GM19328 (cell line): ENCODE results near the gene COQ2.
"Not testable (repeated sequence)": the region's sequence is repeated elsewhere in the genome, so short reads cannot be mapped to it uniquely, and the experiment has no call there.

Experiments
- ATAC-seq: cut with Tn5 transposase; IDR thresholded peaks from one replicate; pipeline ENCODE4 v1.9.1; 2021; ENCODE audit warnings: mild to moderate bottlenecking, moderate library complexity; ENCODE audit not compliant: unreplicated experiment

COQ2 gene

GRCh38 chr4:83284193-83285054 is at the start of gene COQ2:
Gene COQ2, minus strand, starts transcription at chr4:83284798. Its CDS starts 34 bp downstream, at chr4:83284764.
- peak; percentile 90 for ATAC-seq

GRCh38 chr4:83331956-83332355 is 47.4 kb upstream of the COQ2 start:
- ATAC-seq = no peak

- ATAC-seq = no peak
Measured at GRCh38 chr4:83329521-83330110, 45.0 kb upstream of the COQ2 start.

- no peak for ATAC-seq
Measured at GRCh38 chr4:83328521-83329187, 44.1 kb upstream of the COQ2 start.

GRCh38 chr4:83326546-83326945 is 41.9 kb upstream of the COQ2 start:
- no peak for ATAC-seq

- not testable (repeated sequence) for ATAC-seq
Measured at GRCh38 chr4:83325306-83325705, 40.7 kb upstream of the COQ2 start.

GRCh38 chr4:83323136-83323535 is 38.5 kb upstream of the COQ2 start:
- no peak for ATAC-seq

- ATAC-seq = no peak
Measured at GRCh38 chr4:83320548-83320947, 36.0 kb upstream of the COQ2 start.

- no peak for ATAC-seq
Measured at GRCh38 chr4:83318666-83319065, 34.1 kb upstream of the COQ2 start.

- ATAC-seq = no peak
Measured at GRCh38 chr4:83317671-83318070, 33.1 kb upstream of the COQ2 start.

GRCh38 chr4:83316459-83317165 is 32.0 kb upstream of the COQ2 start:
- ATAC-seq = no peak

- no peak for ATAC-seq
Measured at GRCh38 chr4:83315341-83315870, 30.8 kb upstream of the COQ2 start.

GRCh38 chr4:83308672-83309071 is 24.1 kb upstream of the COQ2 start:
- ATAC-seq = no peak

GRCh38 chr4:83307920-83308319 is 23.3 kb upstream of the COQ2 start:
- ATAC-seq = no peak

GRCh38 chr4:83305187-83305586 is 20.6 kb upstream of the COQ2 start:
- ATAC-seq = no peak

GRCh38 chr4:83297548-83298260 is 13.1 kb upstream of the COQ2 start:
- no peak for ATAC-seq

- no peak for ATAC-seq
Measured at GRCh38 chr4:83293305-83294046, 8.9 kb upstream of the COQ2 start.

- not testable (repeated sequence) for ATAC-seq
Measured at GRCh38 chr4:83290059-83290774, 5.6 kb upstream of the COQ2 start.

- not testable (repeated sequence) for ATAC-seq
Measured at GRCh38 chr4:83288381-83288780, 3.8 kb upstream of the COQ2 start.
